ENCODE data around the gene KCNG3.

DNA sequence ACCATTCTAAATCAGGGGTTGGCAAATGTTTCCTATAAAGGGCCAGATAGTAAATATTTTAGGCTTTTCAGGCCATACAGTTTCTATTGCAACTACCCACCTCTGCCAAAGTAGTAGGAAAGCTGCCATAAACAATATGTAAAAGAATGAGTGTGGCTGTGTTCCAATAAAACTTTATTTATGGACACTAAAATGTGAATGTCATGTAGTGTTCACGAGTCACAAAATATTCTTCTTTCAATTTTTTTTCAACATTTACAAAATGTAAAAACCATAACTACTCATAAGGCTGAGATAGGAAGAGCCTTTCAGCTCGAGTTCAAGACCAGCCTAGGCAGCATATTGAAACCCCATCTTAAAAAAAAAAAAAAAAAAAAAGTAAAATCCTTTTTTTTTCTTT is 13.4 kb downstream of the KCNG3 start:
- TF ChIP-seq, protein P1, sequence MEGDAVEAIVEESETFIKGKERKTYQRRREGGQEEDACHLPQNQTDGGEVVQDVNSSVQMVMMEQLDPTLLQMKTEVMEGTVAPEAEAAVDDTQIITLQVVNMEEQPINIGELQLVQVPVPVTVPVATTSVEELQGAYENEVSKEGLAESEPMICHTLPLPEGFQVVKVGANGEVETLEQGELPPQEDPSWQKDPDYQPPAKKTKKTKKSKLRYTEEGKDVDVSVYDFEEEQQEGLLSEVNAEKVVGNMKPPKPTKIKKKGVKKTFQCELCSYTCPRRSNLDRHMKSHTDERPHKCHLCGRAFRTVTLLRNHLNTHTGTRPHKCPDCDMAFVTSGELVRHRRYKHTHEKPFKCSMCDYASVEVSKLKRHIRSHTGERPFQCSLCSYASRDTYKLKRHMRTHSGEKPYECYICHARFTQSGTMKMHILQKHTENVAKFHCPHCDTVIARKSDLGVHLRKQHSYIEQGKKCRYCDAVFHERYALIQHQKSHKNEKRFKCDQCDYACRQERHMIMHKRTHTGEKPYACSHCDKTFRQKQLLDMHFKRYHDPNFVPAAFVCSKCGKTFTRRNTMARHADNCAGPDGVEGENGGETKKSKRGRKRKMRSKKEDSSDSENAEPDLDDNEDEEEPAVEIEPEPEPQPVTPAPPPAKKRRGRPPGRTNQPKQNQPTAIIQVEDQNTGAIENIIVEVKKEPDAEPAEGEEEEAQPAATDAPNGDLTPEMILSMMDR (IDR thresholded peaks at IDR 0.05) = no peak
- no peak for TF ChIP-seq POLR2A (IDR thresholded peaks at IDR 0.05)
- TF ChIP-seq POLR2AphosphoS5 (IDR thresholded peaks at IDR 0.05) = no peak
